ENCODE data around the gene C1QTNF3. TPM values are rescaled to one million over a fixed set of nuclear protein-coding genes. Genes with fewer than 3 reads are reported as not detected.

C1QTNF3 gene
- total RNA-seq, 4 donors from 2014 or later = 8.2 to 14.9 (median 13.2) TPM

- ATAC-seq = no peak
- 73 to 86% methylated on average over 3 to 4 of the region's 4 CpGs for WGBS, 2 donors (ENCODE audit: low coverage in 1 of 2)
- TF ChIP-seq POLR2AphosphoS5 (IDR thresholded peaks at IDR 0.05) (no peak), POLR2A (IDR thresholded peaks at IDR 0.05) (no peak)
- no peak overlapping the region for H3K27ac ChIP-seq
- H3K4me1 ChIP-seq = peaks cover 0 to 58% (median 22%) of the 10 kb centered on the region in 3 donors
- H3K36me3 ChIP-seq = peaks cover 0 to 15% of the 10 kb centered on the region in 2 donors
- no peaks in the 10 kb centered on the region for H3K27me3 ChIP-seq
- H3K9me3 ChIP-seq = no peaks in the 10 kb centered on the region
- no peak overlapping the region for H3K4me3 ChIP-seq
Observed at GRCh38 chr5:34003941-34004340, 39.1 kb downstream of the C1QTNF3 start.

DNA sequence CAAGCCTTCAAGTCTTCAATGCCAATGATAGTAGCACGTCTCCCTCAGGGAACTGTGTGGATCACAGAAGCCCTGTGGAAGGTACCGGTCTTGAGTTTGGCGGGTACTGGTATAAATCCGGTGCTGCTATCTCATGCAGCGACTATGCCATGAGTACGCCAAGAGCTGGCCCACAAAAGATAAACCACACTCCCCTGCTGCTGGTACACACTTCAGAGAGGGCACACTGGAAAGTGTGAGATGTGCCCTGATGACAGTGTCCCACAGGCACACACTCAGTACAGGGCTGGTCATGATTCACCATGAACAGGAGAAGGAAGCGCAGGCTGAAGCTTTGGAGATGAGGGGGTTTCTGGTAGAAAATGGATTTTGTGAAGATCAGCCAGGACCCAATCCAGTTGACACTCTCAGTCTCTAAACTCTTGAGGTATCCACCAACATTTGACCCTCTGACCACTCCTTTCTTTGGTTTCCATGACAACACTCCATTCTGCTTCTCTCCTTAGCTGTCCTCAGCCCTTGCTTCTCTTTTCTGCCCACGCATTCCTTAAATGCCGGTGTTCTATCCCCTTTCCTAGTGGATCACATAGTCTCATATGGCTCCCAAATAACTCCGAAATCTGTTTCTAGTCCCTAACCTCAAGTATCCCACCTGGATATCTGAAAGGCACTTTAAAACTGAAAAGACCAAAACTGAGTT, 40.2 kb downstream of the C1QTNF3 start:
- Histone ChIP-seq H3K4me3 (no peak overlapping the region), H3K36me3 (peaks cover 0 to 22% of the 10 kb centered on the region in 2 donors), H3K27me3 (no peaks in the 10 kb centered on the region), H3K4me1 (peaks cover 0 to 53% (median 22%) of the 10 kb centered on the region in 3 donors), H3K9me3 (no peaks in the 10 kb centered on the region), H3K27ac (no peak overlapping the region)
- TF ChIP-seq EP300 (IDR thresholded peaks at IDR 0.05) = no peak
- TF ChIP-seq, protein P1, sequence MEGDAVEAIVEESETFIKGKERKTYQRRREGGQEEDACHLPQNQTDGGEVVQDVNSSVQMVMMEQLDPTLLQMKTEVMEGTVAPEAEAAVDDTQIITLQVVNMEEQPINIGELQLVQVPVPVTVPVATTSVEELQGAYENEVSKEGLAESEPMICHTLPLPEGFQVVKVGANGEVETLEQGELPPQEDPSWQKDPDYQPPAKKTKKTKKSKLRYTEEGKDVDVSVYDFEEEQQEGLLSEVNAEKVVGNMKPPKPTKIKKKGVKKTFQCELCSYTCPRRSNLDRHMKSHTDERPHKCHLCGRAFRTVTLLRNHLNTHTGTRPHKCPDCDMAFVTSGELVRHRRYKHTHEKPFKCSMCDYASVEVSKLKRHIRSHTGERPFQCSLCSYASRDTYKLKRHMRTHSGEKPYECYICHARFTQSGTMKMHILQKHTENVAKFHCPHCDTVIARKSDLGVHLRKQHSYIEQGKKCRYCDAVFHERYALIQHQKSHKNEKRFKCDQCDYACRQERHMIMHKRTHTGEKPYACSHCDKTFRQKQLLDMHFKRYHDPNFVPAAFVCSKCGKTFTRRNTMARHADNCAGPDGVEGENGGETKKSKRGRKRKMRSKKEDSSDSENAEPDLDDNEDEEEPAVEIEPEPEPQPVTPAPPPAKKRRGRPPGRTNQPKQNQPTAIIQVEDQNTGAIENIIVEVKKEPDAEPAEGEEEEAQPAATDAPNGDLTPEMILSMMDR (IDR thresholded peaks at IDR 0.05) = no peak
- no peak for TF ChIP-seq POLR2A (IDR thresholded peaks at IDR 0.05)
- TF ChIP-seq POLR2AphosphoS5 (IDR thresholded peaks at IDR 0.05) = no peak
- ATAC-seq = no peak
- WGBS, 2 donors (ENCODE audit: low coverage in 1 of 2) = 96 to 100% methylated on average over 1 to 4 of the region's 10 CpGs

- peak; percentile 36 for TF ChIP-seq POLR2AphosphoS5 (IDR thresholded peaks at IDR 0.05)
- no peak for TF ChIP-seq POLR2A (IDR thresholded peaks at IDR 0.05)
- Histone ChIP-seq H3K4me1 (peaks cover 0 to 57% (median 14%) of the 10 kb centered on the region in 3 donors), H3K36me3 (peaks cover 0 to 22% of the 10 kb centered on the region in 2 donors), H3K27ac (peak overlapping the region; percentile 71 to 82 (median 78)), H3K4me3 (peak overlapping the region; percentile 11 to 18), H3K27me3 (no peaks in the 10 kb centered on the region), H3K9me3 (no peaks in the 10 kb centered on the region)
- 35 to 41% methylated on average over 4 to 9 of the region's 10 CpGs for WGBS, 2 donors (ENCODE audit: low coverage in 1 of 2)
- peak; percentile 80 for ATAC-seq
Observed at GRCh38 chr5:34001241-34001841, 41.7 kb downstream of the C1QTNF3 start.

DNA sequence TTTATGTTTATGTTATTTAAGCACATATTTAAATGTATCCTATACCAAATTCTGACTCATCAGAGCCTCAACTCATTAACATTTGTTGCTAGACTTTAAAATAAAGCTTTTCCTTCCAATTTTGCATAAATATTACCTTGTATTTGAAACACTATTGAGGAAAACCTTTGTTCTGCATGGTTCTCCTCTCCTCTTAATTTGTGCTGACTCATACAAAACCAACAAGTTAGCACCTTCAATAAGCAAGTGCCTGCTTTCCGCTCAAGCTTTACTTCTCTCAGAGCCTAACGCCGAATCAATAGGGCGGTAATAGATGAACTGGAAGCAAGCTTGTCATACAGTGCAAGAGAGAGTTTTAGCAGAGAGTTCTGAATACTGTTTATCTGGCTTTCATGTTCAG, 43.0 kb downstream of the C1QTNF3 start:
- WGBS, 2 donors (ENCODE audit: low coverage in 1 of 2) = 73 to 85% methylated on average over 4 of the region's 4 CpGs
- no peaks in the 10 kb centered on the region for H3K9me3 ChIP-seq
- peaks cover 0 to 25% of the 10 kb centered on the region in 2 donors for H3K36me3 ChIP-seq
- ATAC-seq = no peak
- no peaks in the 10 kb centered on the region for H3K27me3 ChIP-seq
- H3K4me1 ChIP-seq = peaks cover 0 to 52% (median 8%) of the 10 kb centered on the region in 3 donors
- TF ChIP-seq, protein P1 (IDR thresholded peaks at IDR 0.05) = no peak
- TF ChIP-seq EP300 (IDR thresholded peaks at IDR 0.05) = no peak
- TF ChIP-seq POLR2A (IDR thresholded peaks at IDR 0.05) = no peak
- no peak for TF ChIP-seq POLR2AphosphoS5 (IDR thresholded peaks at IDR 0.05)
- H3K4me3 ChIP-seq = no peak overlapping the region
- H3K27ac ChIP-seq = peak overlapping the region in 2 of 4 donors; percentile 76 to 82

DNA sequence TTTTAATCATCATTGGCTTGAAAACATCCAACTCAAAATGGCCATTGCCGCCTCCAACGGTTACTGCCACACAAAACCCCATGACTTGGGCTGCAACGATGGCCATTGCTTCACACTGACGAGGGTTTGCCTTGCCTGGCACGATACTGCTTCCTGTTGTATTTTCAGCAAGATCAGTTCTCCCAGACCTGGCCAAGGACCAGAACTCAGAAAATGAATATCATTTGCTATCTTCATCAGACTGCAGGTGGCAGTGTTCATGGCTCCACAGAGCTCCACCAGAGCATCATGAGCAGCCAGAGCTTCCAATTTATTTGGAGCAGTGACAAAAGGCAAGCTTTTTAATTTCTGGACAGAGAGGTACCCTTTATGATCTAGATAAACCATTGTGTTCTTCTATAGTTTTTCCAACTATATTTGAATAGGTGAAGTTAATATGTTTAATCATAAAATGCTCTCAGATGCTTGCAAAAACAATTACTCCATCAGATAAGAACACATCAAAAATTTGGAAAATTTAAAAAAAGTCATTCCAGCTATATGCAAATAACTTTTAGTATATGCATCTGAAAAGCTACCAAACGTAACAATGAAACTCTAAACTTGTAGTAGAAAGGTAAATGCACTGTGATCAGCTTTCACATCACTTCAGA, 45.6 kb downstream of the C1QTNF3 start:
- peak; percentile 79 for ATAC-seq
- Histone ChIP-seq H3K27ac (peak overlapping the region in 3 of 4 donors; percentile 6 to 39 (median 22)), H3K9me3 (no peaks in the 10 kb centered on the region), H3K27me3 (no peaks in the 10 kb centered on the region), H3K36me3 (peaks cover 0 to 24% of the 10 kb centered on the region in 2 donors), H3K4me1 (peaks cover 0 to 48% (median 8%) of the 10 kb centered on the region in 3 donors), H3K4me3 (no peak overlapping the region)
- TF ChIP-seq, protein P1 (IDR thresholded peaks at IDR 0.05) = peak; percentile 32 to 73 (median 66)
- TF ChIP-seq POLR2A (IDR thresholded peaks at IDR 0.05) (no peak), EP300 (IDR thresholded peaks at IDR 0.05) (no peak), POLR2AphosphoS5 (IDR thresholded peaks at IDR 0.05) (peak; percentile 76)
- WGBS, 2 donors (ENCODE audit: low coverage in 1 of 2) = 20 to 40% methylated on average over 5 of the region's 6 CpGs
